B cell (primary cell): ENCODE measurements around the gene ADARB2.

ENCODE experiments used
- EZH2 ChIP-seq: IDR thresholded peaks from 2 replicates; pipeline ENCODE4 v1.6.1; 2012; ENCODE audit warnings: borderline replicate concordance, low read depth, mild to moderate bottlenecking, moderate library complexity, low read length; ENCODE audit not compliant: insufficient read depth, poor library complexity, severe bottlenecking
- TF ChIP-seq, protein P1 (sequence below): fragments of 200-600 bp; IDR thresholded peaks from one replicate; pipeline ENCODE4 v1.8.0; 2022; ENCODE audit warnings: antibody characterized with exemption, mild to moderate bottlenecking

DNA sequence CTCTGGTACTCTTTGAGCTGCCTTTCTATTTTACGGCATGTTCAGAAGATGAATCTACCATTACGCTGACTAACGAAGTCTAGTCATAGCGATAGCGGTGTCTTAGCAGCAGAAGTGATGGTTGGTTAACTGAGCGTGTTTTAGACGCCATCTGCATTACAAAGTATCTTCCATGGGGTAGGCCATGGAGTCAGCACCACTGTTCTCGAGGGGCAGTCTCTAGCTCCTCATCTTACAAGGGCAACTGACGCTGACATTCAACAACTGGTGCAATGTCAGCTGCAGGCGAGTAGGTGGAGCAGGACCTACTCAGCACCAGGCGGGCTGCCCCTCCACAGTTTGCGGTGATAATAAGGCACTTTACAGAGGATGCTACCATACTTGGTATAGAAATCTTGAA, 88.7 kb downstream of the ADARB2 start:
- TF ChIP-seq, protein P1, sequence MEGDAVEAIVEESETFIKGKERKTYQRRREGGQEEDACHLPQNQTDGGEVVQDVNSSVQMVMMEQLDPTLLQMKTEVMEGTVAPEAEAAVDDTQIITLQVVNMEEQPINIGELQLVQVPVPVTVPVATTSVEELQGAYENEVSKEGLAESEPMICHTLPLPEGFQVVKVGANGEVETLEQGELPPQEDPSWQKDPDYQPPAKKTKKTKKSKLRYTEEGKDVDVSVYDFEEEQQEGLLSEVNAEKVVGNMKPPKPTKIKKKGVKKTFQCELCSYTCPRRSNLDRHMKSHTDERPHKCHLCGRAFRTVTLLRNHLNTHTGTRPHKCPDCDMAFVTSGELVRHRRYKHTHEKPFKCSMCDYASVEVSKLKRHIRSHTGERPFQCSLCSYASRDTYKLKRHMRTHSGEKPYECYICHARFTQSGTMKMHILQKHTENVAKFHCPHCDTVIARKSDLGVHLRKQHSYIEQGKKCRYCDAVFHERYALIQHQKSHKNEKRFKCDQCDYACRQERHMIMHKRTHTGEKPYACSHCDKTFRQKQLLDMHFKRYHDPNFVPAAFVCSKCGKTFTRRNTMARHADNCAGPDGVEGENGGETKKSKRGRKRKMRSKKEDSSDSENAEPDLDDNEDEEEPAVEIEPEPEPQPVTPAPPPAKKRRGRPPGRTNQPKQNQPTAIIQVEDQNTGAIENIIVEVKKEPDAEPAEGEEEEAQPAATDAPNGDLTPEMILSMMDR, result no peak
- TF ChIP-seq EZH2, result no peak
